NAMALWA (cell line): Measurements from ENCODE around the gene COX19.
"Not testable (repeated sequence)": the region's sequence is repeated elsewhere in the genome, so short reads cannot be mapped to it uniquely, and the experiment has no call there.

Source experiments
- DNase-seq: peaks from one replicate; pipeline ENCODE4 v3.0.0-alpha.2; 2015; ENCODE audit warnings: low spot score

Gene COX19

DNA sequence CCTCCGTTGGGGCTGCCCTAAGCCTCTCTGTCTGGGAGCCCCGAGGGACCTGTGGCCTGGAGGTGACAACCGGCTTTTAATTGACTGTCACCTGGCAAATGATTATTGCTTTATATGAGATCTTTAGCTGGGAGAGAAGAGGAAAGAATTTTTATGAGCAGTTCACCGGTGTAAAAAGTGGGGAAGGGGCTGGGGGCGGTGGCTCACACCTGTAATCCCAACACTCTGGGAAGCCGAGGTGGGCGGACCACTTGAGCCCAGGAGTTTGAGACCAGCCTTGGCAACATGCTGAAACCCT lies 2.6 kb upstream of the COX19 start:
- peak; percentile 54 for DNase-seq

DNA sequence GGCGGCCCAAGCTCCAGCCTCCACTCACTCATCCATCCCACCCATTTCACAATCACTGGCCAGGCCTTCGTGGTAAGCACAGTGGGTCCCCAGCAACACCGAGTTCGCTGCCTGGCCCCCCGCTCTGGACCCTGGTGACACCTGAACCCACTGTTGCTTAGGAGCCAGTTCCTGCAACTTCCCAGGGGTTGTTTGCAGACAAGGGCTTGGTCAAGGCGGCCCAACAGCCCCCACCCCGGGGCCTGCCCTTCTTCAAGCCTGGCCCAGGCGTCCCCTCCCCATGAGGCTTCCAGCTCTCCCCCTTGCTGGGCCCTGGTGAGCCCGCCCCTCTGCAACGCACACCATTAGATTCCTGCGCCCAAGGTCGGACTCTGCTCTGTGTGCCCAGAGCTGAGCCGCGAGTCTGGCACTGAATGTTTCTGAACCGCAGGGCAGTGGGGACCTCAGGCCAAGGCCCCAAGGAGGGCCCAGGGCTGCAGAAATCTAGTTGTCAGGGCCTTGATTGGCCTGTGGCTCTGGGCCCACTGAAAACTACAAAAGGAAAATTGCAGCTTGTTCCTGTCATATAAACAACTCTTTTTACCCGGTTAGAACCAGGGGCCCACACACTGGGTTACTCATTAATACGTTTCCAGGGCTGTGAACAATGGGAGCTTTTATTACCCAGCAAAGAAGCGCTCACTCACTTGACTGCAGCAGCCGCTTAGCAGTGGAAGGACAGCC lies 2.1 kb upstream of the COX19 start:
- no peak for DNase-seq

DNA sequence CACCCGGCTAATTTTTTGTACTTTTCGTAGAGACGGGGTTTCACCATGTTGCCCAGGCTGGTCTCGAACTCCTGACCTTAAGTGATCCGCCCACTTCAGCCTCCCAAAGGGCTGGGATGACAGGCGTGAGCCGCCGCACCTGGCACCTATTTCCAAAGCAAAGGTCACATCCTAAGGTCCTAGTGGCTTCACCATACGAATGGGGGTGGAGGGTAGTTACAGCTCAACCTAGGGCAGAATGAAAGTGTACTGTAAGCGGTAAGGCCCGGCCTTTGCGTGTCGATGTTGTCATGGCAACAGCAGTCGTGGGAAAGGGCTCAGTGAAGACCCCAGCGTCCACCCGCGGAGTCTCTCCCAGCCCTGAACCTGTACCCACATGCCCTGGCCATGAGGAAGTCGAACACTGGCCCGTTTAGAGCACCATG lies 1.6 kb upstream of the COX19 start:
- DNase-seq = no peak

DNA sequence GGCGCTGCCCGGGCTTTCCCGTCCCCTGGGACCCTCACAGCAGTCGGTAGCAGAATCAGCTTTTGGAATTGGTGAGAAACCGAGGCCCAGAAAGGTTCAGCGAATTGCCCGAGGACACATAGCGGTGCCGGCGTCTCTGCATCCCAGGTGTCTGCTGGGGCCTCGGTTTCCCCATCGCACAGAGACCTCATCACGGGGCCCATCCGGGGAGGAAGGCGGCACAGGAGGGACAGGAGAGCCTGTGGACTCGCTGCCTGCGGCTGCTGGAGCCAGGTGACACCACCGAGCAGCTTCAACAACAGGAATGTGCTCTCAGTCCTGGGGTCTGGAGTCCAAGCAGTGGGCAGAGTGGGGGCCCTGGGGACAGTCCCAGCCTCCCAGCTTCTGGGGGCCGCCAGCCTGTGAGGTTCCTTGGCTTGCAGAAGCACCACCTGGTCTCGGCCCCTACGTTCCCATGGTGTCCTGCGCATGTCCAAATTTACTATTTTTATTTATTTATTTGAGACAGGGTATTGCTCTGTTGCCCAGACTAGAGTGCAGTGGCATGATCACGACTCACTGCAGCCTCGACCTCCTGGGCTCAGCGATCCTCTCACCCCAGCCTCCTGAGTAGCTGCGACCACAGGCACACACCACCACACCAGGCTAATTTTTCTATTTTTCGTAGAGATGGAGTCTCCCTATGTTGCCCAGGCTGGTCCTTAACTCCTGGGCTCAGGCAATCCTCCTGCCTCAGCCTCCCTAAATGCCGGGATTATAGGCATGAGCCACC lies 539 bp upstream of the COX19 start:
- no peak for DNase-seq

DNA sequence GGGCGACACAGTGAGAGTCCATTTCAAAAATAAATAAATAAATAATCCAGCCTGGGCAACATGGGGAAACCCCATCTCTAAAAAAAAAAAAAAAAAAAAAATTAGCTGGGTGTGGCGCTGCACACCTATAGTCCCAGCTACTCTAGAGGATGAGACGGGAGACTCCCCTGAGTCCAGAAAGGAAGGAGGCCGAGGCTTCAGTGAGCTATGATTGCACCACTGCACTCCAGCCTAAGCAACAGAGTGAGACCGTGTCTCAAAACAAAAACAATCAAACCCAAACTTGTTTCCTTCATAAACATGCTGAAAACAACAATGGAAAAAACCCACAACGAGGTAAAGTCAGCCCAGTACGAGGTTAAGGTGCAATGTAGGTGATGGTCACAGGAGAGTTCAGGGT lies 1.2 kb downstream of the COX19 start:
- DNase-seq = peak; percentile 62

DNA sequence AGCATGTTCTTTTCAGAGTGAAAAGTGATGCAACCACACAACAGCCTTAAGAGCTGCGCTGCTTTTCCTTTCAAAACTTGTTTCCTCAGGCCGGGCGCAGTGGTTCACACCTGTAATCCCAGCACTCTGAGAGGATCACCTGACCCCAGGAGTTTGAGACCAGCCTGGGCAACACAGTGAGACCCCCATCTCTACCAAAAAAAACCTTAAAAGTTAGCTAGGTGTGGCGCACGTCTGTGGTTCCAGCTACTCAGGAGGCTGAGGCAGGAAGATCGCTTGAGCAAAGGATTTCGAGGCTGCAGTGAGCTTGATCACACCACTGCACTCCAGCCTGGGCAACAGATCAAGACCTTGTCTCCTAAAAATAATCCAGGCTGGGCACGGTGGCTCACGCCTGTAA lies 2.0 kb downstream of the COX19 start:
- no peak for DNase-seq

DNA sequence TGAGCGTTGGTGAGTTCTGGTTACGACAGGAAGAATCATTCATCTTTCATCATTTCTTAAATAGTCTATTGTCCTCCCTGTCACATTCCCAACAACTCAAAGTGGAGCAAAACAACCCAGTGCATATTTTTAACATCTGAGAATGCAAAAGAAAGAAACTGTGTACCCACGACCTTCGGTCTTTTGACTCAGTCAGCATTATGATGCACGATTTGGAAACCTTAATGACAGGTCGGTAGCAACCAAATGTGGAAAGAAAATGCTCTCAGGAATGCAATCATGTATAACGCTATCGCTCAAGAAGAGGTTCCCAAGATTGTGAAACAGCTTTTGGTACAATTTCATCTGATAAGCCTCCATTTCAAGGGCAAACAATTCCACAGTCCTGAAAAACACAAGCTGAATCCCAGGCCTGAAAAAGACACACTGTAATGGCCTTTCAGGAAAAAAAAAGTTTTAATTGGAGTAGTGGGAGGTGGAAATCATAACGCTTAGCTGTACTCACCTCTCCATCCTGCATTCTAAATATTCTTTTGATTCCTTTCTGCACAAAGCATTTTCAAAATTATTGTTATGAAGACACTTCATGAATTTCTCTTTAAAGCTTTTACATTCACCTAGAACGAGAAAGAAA lies 2.6 kb downstream of the COX19 start:
- no peak for DNase-seq

DNA sequence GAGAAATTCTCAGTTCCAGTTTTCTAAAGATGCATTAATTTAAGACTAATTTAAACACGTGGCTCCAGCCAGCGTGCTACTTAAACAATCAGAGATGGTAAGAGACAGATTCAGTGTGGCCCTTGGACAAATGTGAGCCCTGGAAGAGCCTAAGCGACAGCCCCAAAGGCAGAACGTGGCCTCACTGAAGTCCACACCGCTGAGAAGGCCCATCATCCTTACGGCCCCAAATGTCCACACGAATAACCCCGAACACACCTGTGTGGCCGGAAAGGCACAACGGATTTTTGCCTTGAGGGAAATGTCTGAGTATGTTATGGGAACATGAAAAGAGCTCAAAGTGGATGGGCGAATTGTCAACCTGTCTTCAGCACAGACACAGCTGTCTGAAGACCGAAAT lies 3.2 kb downstream of the COX19 start:
- no peak for DNase-seq

DNA sequence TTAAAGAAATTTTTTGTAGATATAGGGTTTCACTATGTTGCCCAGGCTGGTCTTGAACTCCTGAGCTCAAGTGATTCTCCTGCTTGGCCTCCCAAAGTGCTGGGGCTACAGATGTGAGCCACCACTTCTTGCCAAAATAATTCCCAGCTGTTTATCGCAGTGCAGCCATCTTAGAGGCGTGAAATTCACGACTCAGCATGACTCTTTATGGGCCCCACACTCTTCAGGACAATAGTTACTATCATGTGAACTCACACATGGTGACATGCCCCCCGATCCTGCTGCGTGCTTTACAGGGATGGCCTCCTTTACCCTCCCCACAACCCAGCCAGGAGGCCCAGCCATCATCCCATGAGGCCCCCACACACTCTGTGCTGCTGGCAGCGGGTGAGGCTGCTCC lies 4.6 kb downstream of the COX19 start:
- no peak for DNase-seq

DNA sequence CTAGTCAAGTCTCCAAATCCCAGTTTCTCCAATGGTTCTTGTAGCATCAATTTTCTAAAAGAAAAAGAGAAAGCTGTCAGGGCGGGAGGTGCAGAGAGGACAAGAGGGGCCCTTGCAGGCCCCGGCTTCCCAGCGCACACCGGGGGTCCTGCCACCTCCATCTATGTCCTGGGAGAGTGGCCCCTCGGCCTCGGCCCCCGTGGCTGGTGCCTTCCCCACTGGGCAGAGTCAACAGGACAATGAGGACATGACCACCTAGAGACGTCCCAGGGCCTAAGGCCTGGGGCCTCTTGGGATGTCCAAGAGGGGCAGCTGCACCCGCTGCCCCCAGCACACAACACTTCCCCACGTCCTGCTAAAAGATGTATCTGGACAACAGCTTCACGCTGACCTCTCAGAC lies 5.9 kb downstream of the COX19 start:
- DNase-seq = no peak

DNA sequence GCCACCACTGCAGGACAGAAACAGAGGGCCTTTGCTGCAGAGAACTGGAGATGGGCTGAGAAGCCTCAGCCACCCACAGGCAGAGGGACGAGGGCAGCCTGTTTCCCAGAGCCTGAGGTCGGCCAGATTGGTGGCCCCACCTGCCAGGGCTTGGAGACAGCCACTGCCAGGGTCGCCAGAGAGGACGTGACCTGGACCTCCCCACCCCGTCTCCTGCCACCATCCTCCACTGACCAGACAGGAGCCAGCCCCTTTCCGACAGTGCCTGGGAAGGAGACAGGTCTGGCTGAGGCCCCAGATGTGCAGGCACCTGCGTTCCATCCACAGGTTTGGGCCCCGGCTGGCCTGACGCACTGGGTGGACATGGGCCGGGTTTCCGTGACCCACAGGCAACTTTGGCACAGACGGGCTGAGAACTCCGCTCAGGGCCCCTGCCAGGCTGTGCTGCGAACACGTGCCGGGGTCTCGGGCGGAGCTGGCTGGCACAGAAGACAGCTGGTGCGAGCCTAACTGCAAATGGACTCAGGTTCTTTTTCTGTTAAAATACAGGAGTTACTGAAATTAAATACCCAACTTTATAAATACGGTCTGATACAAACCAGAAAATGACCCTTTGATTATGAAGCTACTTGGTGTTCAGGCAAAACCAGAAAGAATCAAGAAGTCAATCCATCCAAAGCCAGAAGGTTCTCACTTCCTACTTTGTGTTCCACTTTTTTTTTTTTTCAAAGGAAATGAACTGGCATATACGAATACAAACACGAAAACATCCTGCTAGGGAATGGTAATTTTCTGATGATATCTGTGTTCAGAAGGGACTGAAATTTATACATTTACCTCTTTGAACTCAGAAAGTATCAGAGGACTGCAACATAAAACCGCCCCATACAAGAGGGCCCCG lies 6.9 kb downstream of the COX19 start:
- DNase-seq = no peak

DNA sequence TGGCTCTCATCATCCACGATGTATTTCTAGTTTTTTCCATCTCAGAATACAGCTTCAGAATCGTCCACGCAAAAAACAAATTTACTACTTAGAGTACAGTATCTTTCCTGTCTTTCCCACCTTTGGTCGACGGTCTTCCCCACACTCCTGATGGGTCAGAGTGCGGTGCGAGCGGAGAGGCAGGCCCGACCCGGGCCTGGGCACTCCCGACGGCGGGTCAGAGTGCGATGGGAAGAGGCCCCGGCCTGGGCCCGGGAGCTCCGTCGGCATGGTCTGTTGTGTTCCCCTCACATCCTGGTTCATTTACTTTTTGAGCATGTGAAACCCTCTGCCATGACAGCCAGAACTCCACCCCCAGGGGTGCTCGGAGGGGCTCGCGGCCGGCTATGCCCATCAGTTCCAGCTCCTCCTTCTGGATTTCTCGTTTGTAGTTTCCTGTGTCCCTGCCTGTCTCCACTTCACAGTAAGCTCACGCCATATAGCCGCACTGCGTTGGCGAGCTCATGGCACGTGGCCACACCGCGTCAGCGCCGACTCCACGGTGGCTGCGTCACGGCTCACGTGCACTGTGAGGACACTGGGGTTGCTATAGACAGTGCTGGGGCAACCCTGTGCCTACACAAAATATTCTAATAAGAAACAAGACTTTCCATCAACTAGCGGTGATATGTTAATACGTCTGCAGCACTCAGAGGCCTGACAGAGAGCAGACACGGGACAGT lies 7.8 kb downstream of the COX19 start:
- DNase-seq = no peak

DNA sequence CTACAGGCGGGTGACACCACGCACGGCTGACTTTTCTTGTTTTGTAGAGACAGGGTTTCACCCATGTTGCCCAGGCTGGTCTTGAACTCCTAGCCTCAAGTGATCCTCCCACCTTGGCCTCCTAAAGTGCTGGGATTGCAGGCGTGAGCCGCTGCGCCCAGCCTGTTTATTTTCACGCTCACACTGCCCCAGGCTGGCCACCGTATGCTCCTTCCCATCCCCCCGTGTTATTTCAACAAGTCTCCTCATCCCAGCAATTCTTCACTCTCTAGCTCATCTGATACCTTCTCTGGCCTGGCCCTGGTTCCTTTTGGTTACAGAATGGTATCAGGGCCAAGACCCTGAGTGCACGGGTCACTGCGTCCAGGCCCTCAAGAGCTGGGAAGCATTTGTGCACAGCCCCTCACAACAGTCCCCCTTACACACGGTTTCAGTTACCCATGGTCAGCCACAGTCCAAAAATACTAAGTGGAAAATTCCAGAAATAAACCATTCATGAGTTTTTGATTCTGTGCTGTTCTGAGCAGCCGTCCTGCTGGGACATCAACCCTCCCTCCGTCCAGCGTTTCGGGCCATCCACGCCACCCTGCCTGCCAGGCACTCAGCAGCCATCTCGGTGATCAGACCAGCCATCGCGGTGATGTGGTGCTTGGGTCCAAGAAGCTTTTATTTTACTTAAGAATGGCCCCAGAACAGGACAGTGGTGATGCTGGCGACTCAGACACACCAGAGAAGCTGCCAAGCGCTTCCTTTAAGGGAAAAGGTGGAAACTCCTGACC lies 8.9 kb downstream of the COX19 start:
- no peak for DNase-seq

DNA sequence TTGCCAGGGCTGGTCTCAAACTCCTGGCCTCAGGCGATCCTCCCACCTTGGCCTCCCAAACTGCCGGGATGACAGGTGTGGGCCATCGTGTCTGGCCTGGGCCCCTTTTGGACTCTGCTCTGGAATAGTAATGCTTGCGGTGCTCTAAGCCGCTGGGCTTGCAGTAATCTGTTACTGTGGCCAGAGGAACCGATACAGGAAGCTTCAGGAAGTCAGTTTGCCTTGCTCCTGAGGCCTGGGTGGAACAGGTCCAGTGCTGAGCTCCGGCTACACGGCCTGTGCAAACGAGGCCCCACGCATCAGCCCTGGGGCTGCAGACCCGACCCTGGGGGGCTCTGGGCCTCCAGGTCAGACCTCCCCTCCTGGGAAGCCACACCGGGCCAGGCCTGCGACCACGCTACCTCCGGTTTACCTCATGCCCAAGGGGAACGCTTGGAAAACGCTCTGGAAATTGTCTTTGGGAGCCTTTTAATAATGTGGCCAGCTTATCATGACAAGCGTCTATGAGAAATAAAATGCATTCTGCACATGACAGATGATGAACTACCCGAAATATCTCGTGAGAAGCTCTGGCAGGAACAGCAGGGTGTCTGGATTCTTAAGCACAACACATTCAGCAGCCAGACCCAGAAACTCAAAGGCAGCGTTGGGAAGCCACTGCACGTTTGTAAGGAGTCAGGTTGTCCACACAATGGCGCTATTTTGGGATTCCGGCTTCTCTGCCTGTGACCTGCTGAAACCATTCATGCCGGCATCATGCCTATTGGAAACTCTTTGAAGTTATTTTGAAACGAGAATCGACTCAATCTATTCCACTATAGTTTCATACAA lies 10.7 kb downstream of the COX19 start:
- DNase-seq = no peak

DNA sequence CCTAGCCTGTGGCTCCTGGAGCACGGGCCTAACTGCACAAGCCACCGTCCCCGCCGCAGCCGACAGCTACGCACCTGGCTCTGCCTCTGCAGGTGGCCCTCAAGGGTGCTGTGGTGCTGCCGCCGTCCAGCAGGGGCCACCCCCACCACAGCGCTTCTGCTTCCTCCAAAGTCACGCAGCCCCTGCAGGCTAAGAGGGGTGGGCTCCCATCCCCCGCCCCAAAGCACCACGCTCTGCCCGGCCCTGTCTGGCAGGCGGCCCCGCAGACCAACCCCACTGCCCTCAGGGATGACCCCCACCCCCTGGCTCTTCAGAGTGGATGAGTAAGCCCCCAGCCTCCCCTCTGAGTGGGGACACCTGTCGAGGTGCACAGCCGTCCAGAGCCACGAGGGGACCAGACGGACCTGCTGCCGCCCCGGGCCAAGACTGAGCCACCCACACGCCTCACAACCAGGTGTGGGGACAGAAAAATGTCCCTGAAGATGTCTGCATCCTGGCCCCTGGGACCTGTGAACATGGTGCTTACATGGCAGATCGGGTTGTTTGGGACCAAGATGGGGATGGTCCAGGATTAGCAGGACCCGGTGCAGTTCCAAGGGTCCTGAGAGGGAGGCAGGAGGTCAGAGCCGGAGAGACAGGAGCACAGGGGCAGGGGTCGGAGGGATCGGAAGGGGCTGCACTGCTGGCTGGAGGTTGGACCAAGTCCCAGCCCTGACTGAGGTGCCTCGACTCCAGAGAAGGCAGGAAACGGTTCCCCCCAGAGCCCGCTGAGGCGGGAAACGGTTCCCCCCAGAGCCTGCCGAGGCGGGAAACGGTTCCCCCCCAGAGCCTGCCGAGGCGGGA lies 11.9 kb downstream of the COX19 start:
- no peak for DNase-seq

DNA sequence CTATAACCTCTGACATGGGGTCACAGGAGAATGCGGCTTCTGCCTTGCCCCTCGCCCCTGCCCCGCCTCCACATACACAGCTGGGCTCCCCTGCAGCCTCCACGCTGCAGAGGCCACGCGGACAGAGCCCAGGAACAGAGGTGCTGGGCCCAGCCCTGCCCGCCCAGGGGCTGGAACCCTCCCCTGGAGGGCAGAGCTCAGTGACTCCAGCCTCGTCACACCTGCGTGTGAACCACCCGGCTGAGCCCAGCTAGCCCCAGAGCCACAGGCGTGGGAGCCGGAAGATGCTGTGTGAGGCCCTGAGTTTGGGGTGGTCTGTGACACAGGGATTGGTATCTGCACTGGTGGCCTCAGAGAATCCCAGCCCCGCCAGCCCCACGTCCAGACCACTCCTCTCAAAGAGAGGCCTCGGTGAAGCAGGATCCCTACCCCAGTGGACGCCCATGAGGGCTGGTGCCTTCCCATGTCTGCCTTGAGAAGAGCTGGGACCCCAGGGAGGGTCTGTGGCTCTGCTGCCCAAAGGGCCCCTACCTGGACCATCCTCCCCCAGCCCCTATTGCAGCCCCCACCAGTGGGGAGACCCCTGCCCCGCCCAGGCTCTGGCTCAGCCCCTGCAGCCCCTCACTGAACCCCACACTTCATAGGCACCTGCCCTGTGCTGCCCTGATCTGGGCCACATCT lies 12.8 kb downstream of the COX19 start:
- DNase-seq = no peak

DNA sequence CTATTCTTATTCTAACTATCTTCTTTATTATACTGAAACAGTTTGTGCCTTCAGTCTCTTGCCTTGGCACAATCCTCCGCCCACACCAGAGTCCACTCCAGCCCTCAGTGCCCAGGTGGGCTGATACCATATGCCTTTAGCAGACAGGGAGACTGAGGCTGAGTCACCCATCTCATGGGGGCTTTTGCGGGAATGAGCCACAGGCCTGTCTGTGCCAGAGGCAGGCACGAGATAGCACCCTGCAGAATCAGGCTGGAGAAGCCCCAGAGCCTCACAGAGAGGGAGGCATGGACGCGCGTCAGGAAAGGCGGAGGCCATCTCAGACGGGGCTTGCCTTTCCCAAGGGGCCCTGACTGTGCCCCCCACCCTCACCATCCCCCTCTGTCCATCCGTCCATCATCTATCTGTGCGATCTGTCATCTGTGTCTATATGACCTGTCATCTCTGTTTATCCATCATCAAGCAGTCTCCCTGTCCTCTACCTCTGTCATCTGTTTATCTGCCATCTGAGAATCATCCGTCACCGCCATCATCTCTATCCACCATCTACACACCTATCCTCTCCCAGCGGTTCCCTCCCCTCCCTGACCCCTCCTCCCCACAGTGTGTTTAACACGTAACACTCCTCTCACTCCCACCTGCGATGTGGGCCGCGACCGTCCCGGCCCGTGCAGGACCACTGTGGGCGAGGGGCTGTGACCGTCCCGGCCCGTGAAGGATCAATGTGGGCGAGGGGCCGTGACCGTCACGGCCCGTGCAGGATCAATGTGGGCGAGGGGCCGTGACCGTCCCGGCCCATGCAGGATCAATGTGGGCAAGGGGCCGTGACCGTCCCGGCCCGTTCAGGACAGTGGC lies 13.6 kb downstream of the COX19 start:
- no peak for DNase-seq

DNA sequence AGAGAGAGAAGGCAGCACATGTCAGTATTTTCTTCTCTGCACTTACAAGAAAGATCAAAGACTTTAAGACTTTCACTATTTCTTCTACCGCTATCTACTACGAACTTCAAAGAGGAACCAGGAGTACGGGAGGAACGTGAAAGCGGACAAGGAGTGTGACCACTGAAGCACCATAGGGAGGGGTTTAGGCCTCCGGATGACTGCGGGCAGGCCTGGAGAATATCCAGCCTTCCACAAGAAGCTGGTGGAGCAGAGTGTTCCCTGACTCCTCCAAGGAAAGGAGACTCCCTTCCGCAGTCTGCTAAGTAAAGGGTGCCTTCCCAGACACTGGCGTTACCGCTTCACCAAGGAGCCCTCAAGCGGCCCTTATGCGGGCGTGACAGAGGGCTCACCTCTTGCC lies 14.4 kb downstream of the COX19 start:
- DNase-seq = not testable (repeated sequence)
